H1 (cell line): Measurements from ENCODE around the gene FNIP2. TPM values are rescaled to one million over a fixed set of nuclear protein-coding genes. Genes with fewer than 3 reads are reported as not detected.

Experiments used
- CTCF ChIA-PET: fragments of 300-600 bp; sonication (Branson Sonifier 250); formaldehyde crosslinking; loops from one replicate; lab custom pipeline; 2021; ENCODE audit not compliant: partially characterized antibody; lab: Charles Lee
- POLR2A ChIA-PET: fragments of 300-600 bp; sonication (Branson Sonifier 250); formaldehyde crosslinking; loops from one replicate; lab custom pipeline; 2021; ENCODE audit warnings: inconsistent platforms; ENCODE audit not compliant: partially characterized antibody; lab: Charles Lee
- DNase-seq, 2 experiments: peaks; one replicate each; pipeline versions ENCODE4 v3.0.0 to v3.0.0-alpha.2; 2010 to 2022; ENCODE audit warnings: low spot score in 2 of 2, low read depth in 1 of 2, mixed read lengths in 1 of 2
- FAIRE-seq: peaks from 2 replicates; lab custom pipeline; 2011; peaks lifted over from hg19 to GRCh38; lab: Jason Lieb, UNC
- H2AFZ ChIP-seq: 2 replicates; pipeline ENCODE4 v1.8.1; 2012; ENCODE audit warnings: low read length, inconsistent platforms
- H2AK5ac ChIP-seq: 2 replicates; pipeline ENCODE4 v1.6.1; 2013; ENCODE audit warnings: low read depth, low read length
- H2BK120ac ChIP-seq: replicated peaks from 2 replicates; pipeline ENCODE3; 2013; ENCODE audit warnings: low read depth, low read length, inconsistent platforms
- H2BK12ac ChIP-seq: 2 replicates; pipeline ENCODE4 v1.6.1; 2013; ENCODE audit warnings: low read depth, low read length
- H2BK15ac ChIP-seq: 2 replicates; pipeline ENCODE4 v1.6.1; 2013; ENCODE audit warnings: low read length
- H2BK20ac ChIP-seq: 2 replicates; pipeline ENCODE4 v1.6.1; 2013; ENCODE audit warnings: low read length
- H2BK5ac ChIP-seq: 2 replicates; pipeline ENCODE4 v1.6.1; 2013; ENCODE audit warnings: low read depth, low read length
- H3K14ac ChIP-seq: 2 replicates; pipeline ENCODE4 v1.6.1; 2013; ENCODE audit warnings: inconsistent platforms; ENCODE audit not compliant: insufficient read length
- H3K18ac ChIP-seq: 2 replicates; pipeline ENCODE4 v1.6.1; 2013; ENCODE audit warnings: low read length; ENCODE audit errors: extremely low read depth
- H3K23ac ChIP-seq: 2 replicates; pipeline ENCODE4 v1.6.1; 2013; ENCODE audit warnings: inconsistent platforms; ENCODE audit not compliant: insufficient read length
- H3K23me2 ChIP-seq: 2 replicates; pipeline ENCODE4 v1.6.1; 2013; ENCODE audit warnings: low read depth, low read length
- H3K27ac ChIP-seq: 2 replicates; pipeline ENCODE4 v1.6.1; 2011; ENCODE audit warnings: low read depth, low read length, inconsistent platforms
- H3K27me3 ChIP-seq, 4 experiments: replicated peaks in 1 of 4; 1 replicate in 1 of 4; 2 replicates in 3 of 4; pipeline versions ENCODE4 v1.6.1 to v1.8.1; 2011 to 2013; ENCODE audit warnings: low read length in 3 of 4, mild to moderate bottlenecking in 3 of 4, inconsistent platforms in 2 of 4, mixed read lengths in 2 of 4, moderate library complexity in 1 of 4; ENCODE audit not compliant: control insufficient read depth in 3 of 4, insufficient read depth in 3 of 4; ENCODE audit errors: extremely low read depth in 1 of 4
- H3K36me3 ChIP-seq, 4 experiments: 2 replicates each; pipeline versions ENCODE4 v1.6.1 to v1.8.1; 2011 to 2013; ENCODE audit warnings: mild to moderate bottlenecking in 4 of 4, low read length in 3 of 4, moderate library complexity in 2 of 4, control low read depth in 1 of 4, inconsistent platforms in 1 of 4; ENCODE audit not compliant: insufficient read depth in 4 of 4, control insufficient read depth in 2 of 4
- H3K4ac ChIP-seq: replicated peaks from 2 replicates; pipeline ENCODE3; 2013; ENCODE audit warnings: low read length, low read depth, mixed read lengths, inconsistent platforms; ENCODE audit not compliant: insufficient read length
- H3K4me1 ChIP-seq, 4 experiments: replicated peaks in 1 of 4; 1 replicate in 1 of 4; 2 replicates in 3 of 4; pipeline versions ENCODE4 v1.6.1 to v1.8.1; 2011 to 2013; ENCODE audit warnings: low read length in 3 of 4, inconsistent platforms in 2 of 4, mixed read lengths in 1 of 4; ENCODE audit not compliant: insufficient read depth in 4 of 4, control insufficient read depth in 3 of 4
- H3K4me2 ChIP-seq, 2 experiments: 2 replicates each; pipeline versions ENCODE4 v1.6.1 to v1.8.1; 2011 to 2013; ENCODE audit warnings: low read depth in 2 of 2, low read length in 2 of 2, control low read depth in 1 of 2, inconsistent platforms in 1 of 2, mild to moderate bottlenecking in 1 of 2; ENCODE audit not compliant: insufficient read depth in 1 of 2
- H3K4me3 ChIP-seq, 4 experiments: fragments of 200-600, 300-600 bp in 1 of 4; sonication (generic), shearing (Covaris generic), sonication (Bioruptor Twin) in 1 of 4; 2 replicates each; pipeline versions ENCODE4 v1.5.1 to v1.8.1; 2011 to 2016; ENCODE audit warnings: low read length in 4 of 4, low read depth in 3 of 4, control low read depth in 2 of 4, inconsistent platforms in 2 of 4, mild to moderate bottlenecking in 2 of 4, mixed read lengths in 1 of 4, moderate library complexity in 1 of 4; ENCODE audit not compliant: insufficient read depth in 2 of 4; ENCODE audit errors: extremely low read depth in 1 of 4
- H3K56ac ChIP-seq: replicated peaks from 2 replicates; pipeline ENCODE3; 2013; ENCODE audit warnings: low read depth, mild to moderate bottlenecking, mixed read lengths, low read length, inconsistent platforms; ENCODE audit not compliant: insufficient read length
- H3K79me1 ChIP-seq: 2 replicates; pipeline ENCODE4 v1.6.1; 2013; ENCODE audit warnings: low read depth, low read length, control low read depth
- H3K79me2 ChIP-seq, 2 experiments: 2 replicates each; pipeline versions ENCODE4 v1.6.1 to v1.8.1; 2012 to 2013; ENCODE audit warnings: low read length in 2 of 2, mild to moderate bottlenecking in 2 of 2, inconsistent platforms in 1 of 2; ENCODE audit not compliant: insufficient read depth in 2 of 2, control insufficient read depth in 1 of 2
- H3K9ac ChIP-seq, 4 experiments: replicated peaks in 1 of 4; 1 replicate in 1 of 4; 2 replicates in 3 of 4; pipeline versions ENCODE4 v1.6.1 to v1.8.1; 2011 to 2013; ENCODE audit warnings: low read depth in 3 of 4, low read length in 3 of 4, control low read depth in 2 of 4, mild to moderate bottlenecking in 2 of 4, moderate library complexity in 2 of 4, inconsistent platforms in 1 of 4; ENCODE audit errors: extremely low read depth in 1 of 4
- H3K9me3 ChIP-seq, 2 experiments: 2 replicates each; pipeline versions ENCODE4 v1.6.1 to v1.8.1; 2012 to 2013; ENCODE audit warnings: mild to moderate bottlenecking in 2 of 2, moderate library complexity in 2 of 2, control low read depth in 1 of 2, inconsistent platforms in 1 of 2, low read depth in 1 of 2, low read length in 1 of 2, mixed read lengths in 1 of 2; ENCODE audit not compliant: insufficient read depth in 2 of 2
- H4K20me1 ChIP-seq, 2 experiments: replicated peaks in 1 of 2; 2 replicates each; pipeline versions ENCODE3 to v1.8.1; 2011 to 2013; ENCODE audit warnings: inconsistent platforms in 2 of 2, low read length in 2 of 2, mild to moderate bottlenecking in 1 of 2; ENCODE audit not compliant: insufficient read depth in 2 of 2, control insufficient read depth in 1 of 2
- H4K5ac ChIP-seq: 2 replicates; pipeline ENCODE4 v1.6.1; 2013; ENCODE audit warnings: low read length, low read depth, mixed read lengths, inconsistent platforms; ENCODE audit not compliant: insufficient read length
- H4K8ac ChIP-seq: 2 replicates; pipeline ENCODE4 v1.8.0; 2013; ENCODE audit warnings: mild to moderate bottlenecking, moderate library complexity, low read length, inconsistent platforms; ENCODE audit not compliant: insufficient read depth; ENCODE audit errors: extremely low read depth
- H4K91ac ChIP-seq: replicated peaks from 2 replicates; pipeline ENCODE3; 2013; ENCODE audit warnings: low read length, mixed read lengths, inconsistent platforms; ENCODE audit not compliant: insufficient read length
- BACH1 ChIP-seq: IDR thresholded peaks from 2 replicates; pipeline ENCODE4 v1.6.1; 2012; ENCODE audit warnings: low read length, improper control_type of control experiment
- CEBPB ChIP-seq: IDR thresholded peaks from 2 replicates; pipeline ENCODE4 v1.6.1; 2012; ENCODE audit warnings: low read depth, low read length
- JUND ChIP-seq: IDR thresholded peaks from 2 replicates; pipeline ENCODE4 v1.6.1; 2011; ENCODE audit warnings: mild to moderate bottlenecking, improper control_type of control experiment, low read length
- PHF8 ChIP-seq: fragments of 200-600 bp; sonication (generic); conservative IDR thresholded peaks from 2 replicates; pipeline ENCODE4 v1.7.1; 2012; ENCODE audit warnings: low read depth, mild to moderate bottlenecking, inconsistent platforms, low read length, moderate library complexity
- POU5F1 ChIP-seq: IDR thresholded peaks from 2 replicates; pipeline ENCODE4 v1.6.1; 2011; ENCODE audit warnings: low read depth, mild to moderate bottlenecking, low read length, moderate library complexity
- RBBP5 ChIP-seq: IDR thresholded peaks from 2 replicates; pipeline ENCODE4 v1.7.1; 2012; ENCODE audit warnings: low read depth, mild to moderate bottlenecking, inconsistent platforms, low read length, moderate library complexity, borderline replicate concordance
- SRF ChIP-seq: IDR thresholded peaks from 2 replicates; pipeline ENCODE4 v1.6.1; 2011; ENCODE audit warnings: mild to moderate bottlenecking, low read depth, low read length, moderate library complexity
- WGBS, 2 experiments: shearing (Covaris generic) in 1 of 2; methylation state at CpG; one replicate each; pipeline versions ENCODE4 v1.1.6 to v1.1.7; 2013 to 2015; ENCODE audit warnings: low lambda C conversion rate in 2 of 2, mixed read lengths in 2 of 2, inconsistent platforms in 1 of 2, low coverage in 1 of 2, missing lambda C conversion rate in 1 of 2; ENCODE audit not compliant: insufficient replicate concordance in 2 of 2, insufficient coverage in 1 of 2, insufficient read length in 1 of 2; ENCODE audit errors: extremely low coverage in 1 of 2, missing lambda C conversion rate in 1 of 2; 5-methylcytosine and 5-hydroxymethylcytosine counted together
- polyA plus RNA-seq, 7 experiments: library from polyadenylated mRNA; depleted of rRNA in 3 of 7; stranded (reverse) in 5 of 7; unstranded in 2 of 7; fragments of >200 nt in 5 of 7; fragments of 200-250 nt in 2 of 7; gene quantifications; 1 replicate in 5 of 7; 2 replicates in 1 of 7; 4 replicates in 1 of 7; pipeline versions ENCODE4 v1.2.1 to v1.2.3, GENCODE V29; 2011 to 2013; ENCODE audit warnings: missing spikeins in 2 of 7, mixed read lengths in 2 of 7
- total RNA-seq: library from RNA; stranded (reverse); fragmentation: NEBNext Ultra II Directional; extraction: Animal tissue kit (Norgen Biotek cat#: 25700); gene quantifications from 2 replicates; pipeline ENCODE4 v1.2.1, GENCODE V29; 2021

Gene FNIP2
- total and polyA plus RNA-seq, 2 of the 8 experiments (the other 6 are each of a cell fraction or from before 2014, with no cell fraction given) = 4.0 to 13.0 TPM

DNA sequence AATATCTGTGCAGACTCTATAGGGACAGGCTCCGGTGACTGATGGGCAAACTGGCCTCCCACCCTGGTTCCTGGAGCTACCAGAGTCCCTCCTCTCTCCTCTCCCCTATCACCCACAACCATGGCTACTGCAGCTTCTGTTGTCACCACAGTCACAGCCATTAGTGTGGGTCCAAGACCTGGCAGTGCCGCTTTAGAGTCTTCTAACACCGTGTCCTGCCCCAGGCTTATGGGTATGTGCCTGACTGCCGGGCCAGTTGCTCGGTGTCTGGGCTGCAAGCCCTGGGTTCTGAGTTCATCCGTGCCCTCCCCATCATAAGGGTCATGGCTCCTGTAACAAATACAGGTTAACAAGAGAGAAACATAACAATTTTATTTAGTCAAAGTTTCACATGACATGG, 85.4 kb downstream of the FNIP2 start:
- Histone ChIP-seq H3K79me2 (no peaks in the 10 kb centered on the region), H3K79me1 (no peaks in the 10 kb centered on the region), H3K18ac (no peak overlapping the region), H3K4ac (no peak overlapping the region), H2BK12ac (no peak overlapping the region), H3K27me3 (no peaks in the 10 kb centered on the region), H4K20me1 (no peaks in the 10 kb centered on the region), H3K23ac (no peak overlapping the region), H3K14ac (no peak overlapping the region), H2BK120ac (no peak overlapping the region), H2AFZ (no peak overlapping the region), H3K4me1 (no peaks in the 10 kb centered on the region; a peak in 1 of 7 replicates), H3K9ac (no peak overlapping the region), H3K36me3 (no peaks in the 10 kb centered on the region), H4K8ac (no peak overlapping the region), H2BK20ac (no peak overlapping the region), H2AK5ac (no peak overlapping the region), H2BK15ac (no peak overlapping the region), H3K4me2 (no peak overlapping the region), H3K56ac (no peak overlapping the region), H3K23me2 (no peaks in the 10 kb centered on the region), H4K5ac (no peak overlapping the region), H3K4me3 (no peak overlapping the region), H4K91ac (no peak overlapping the region), H3K27ac (no peak overlapping the region), H3K9me3 (no peaks in the 10 kb centered on the region), H2BK5ac (no peak overlapping the region)
- 95% methylated on average over 6 of the region's 6 CpGs; no CpG with 5 or more reads in 1 of the 2 experiments for WGBS, 2 experiments
- DNase-seq = no peak
- TF ChIP-seq CEBPB (no peak), RBBP5 (no peak), JUND (no peak), POU5F1 (no peak), BACH1 (no peak), SRF (no peak), PHF8 (no peak)
- ChIA-PET CTCF (interaction anchor here (0.5 to 7.7 kb wide), 5 partner anchors 17 to 813 kb away, joined by 3 to 91 read pairs (median 4); no protein-coding TSS in a partner anchor), POLR2A (no interaction called here)
- no peak for FAIRE-seq
